HG03571 (cell line): Measurements from ENCODE around the gene SDCCAG8.

Experiments
- ATAC-seq: cut with Tn5 transposase; IDR thresholded peaks from one replicate; pipeline ENCODE4 v1.9.1; 2021; ENCODE audit not compliant: unreplicated experiment

Gene SDCCAG8

GRCh38 chr1:243477731-243478290 is 222.0 kb downstream of the SDCCAG8 start:
- no peak for ATAC-seq

DNA sequence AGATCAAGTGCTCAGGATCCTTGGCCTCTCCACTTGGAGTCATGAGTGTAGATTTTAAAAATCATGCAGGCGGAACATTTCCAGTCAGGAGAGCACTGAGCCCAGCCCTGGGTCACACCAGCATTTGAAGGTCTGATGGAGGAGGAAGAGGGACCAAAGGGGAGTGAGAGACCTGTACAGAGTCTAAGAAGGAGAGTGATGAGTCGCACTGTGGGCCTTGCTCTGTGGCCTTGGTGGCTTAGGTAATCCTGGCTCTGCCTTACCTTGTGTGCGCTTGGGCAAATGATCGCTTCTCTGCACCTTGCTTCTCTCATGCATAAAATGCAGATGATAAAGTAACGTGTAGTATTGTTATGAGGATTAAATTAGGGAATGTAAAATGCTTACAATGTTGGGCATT is 225.3 kb downstream of the SDCCAG8 start:
- no peak for ATAC-seq

DNA sequence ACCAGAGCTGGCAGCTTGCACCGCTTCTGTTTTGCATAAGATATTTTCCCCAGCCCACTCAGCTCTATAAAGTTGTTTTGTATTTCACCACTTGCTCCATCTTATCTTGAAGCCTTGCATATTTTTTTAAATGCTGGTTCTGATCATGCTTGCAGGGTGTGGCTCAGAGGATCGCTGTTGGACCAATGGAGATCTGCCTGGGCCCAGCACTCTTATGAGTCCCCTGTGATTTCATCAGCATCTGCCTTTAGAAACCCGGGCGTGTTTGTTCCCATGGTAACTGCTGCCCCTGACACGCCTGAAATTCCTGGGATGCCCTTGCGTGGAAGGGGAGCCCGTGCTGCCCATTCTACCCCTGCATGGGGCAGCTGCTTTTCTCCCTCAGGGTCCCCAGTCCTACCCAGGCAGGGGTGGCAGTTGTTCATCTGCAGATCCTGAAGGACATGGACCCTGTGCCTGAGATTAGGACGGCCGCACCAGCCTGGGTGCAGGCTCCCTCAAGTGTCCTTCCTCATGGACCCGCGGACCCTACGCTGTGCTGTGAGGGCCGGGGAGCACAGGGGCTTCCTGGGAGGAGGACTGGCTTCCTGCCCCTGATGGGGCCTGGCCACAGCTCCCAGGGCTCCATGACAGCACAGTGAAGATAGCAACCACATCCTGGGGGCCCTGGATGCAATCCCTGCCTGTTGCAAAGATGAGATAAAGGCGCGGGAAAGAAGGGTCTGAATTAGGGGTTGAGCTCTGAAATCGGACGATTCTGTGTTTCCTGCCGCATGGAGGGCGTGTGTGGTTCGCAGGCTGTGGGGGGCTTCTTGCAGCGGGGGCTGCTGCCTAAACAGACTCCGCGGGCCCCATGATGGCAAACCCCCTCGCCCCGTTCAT is 226.5 kb downstream of the SDCCAG8 start:
- ATAC-seq = no peak

DNA sequence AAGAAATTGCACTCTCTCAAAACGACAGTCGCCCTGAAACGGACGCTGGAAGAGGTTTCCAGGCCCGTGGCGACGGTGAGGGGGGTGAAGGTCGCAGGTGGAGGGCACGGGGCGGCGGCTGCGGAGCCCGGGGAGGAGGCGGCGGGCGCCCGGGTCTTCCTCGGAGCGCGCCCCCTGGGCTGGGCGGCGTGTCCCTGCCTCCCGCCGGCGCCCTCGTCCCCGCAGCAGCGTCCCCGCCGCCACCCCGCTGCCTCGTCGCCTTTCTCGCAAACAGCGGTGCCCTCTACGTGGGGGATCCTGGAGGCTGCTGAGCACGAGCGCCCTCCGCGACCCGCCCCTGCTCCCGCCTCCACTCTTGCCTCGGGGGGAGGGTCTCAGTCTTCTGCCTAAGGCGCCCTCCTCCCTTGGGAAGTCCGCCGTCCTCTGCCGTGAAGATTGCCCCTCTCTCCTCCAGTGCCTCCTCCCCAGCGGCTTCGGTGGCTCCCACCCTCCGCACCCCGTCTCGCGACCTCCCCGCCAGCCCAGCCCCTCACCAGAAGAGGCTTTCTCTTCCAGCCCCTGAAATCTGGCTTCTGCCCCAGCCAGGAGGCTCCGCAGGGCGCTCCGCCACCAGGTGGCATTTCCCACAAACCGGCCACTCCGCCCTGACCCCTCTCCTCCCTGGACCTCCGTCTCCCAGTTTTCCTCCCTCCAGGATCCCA is 227.4 kb downstream of the SDCCAG8 start:
- no peak for ATAC-seq

DNA sequence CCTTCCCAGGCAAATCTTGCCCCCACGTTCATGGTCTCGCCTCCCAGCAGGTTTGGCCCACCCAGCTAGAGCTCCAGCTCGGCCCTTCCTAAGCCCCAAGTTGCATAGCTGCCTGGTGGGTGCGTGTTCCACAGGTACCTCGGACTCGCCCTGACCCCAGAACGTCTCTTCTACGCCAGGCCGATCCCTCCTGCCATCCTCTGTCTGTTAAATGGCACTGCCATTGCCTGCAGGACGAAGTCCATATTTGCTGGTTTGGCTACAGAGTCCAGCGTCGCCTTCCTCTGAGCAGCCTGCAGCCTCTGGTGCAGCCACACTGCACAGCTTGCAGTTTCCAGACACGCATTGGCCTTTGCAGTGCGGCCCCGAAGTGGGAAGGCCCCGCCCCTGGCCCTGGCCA is 228.1 kb downstream of the SDCCAG8 start:
- ATAC-seq = no peak

GRCh38 chr1:243487036-243487648 is 231.3 kb downstream of the SDCCAG8 start:
- ATAC-seq = no peak

- no peak for ATAC-seq
These were observed 231.9 kb downstream of the SDCCAG8 start for GRCh38 chr1:243487649-243488227.

GRCh38 chr1:243488459-243489157 is 232.8 kb downstream of the SDCCAG8 start:
- ATAC-seq = no peak

DNA sequence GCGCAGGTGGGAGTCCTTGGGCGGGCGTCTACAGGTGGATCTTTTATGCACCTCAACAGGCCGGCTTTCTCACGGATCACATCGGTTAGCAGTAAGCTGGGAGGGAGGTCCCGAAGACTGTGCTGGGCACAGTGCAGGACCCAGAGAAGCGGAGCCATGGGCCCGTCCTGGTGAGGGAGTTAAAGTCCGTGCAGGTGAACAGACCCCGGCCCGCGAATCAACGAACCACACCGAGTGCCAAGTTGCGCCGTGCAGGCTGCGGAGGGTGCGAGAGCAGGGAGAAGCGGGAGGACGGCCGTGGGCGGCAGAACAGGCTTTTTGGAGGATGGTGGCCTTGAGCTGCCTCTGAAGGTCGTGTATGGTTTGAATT is 233.3 kb downstream of the SDCCAG8 start:
- no peak for ATAC-seq

- no peak for ATAC-seq
These were observed 234.1 kb downstream of the SDCCAG8 start for GRCh38 chr1:243489681-243490546.

- no peak for ATAC-seq
These were observed 235.2 kb downstream of the SDCCAG8 start for GRCh38 chr1:243490748-243491686.

GRCh38 chr1:243493156-243494129 is 237.6 kb downstream of the SDCCAG8 start:
- no peak for ATAC-seq

DNA sequence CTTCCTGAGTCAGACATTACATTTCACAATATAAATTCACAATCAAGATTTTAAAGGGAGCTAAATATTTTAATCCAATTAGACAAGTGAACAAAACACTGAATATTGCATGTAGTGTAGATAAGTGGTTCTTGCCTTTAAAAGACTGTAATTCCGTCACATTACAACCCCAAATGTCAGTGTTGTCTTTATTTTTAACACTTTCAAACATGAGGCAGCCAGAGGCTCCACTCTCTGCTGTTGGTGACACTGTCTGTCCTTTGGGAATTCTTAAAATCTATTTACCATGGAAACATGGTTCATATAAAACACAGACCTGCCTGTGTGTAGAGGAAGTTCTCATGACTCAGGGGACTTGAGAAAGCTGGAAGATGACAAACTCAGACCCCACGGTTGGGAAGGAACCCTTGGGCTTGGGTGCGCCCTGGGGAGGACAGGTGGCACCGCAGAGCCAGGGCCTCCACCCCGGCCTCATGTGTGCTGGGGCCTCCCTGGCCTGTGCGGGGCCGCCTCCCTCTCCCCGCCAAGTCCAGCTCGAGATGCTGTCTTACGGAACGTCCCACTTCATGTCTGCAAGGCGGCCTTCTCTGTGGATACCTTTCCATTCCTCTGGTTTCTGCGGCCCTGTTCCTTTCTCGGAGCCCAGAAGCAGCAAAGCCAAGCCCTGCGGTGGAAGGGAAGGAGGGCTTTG is 239.0 kb downstream of the SDCCAG8 start:
- no peak for ATAC-seq

- ATAC-seq = no peak
These were observed 239.8 kb downstream of the SDCCAG8 start for GRCh38 chr1:243495442-243496186.

GRCh38 chr1:243496187-243496646 is 240.4 kb downstream of the SDCCAG8 start:
- no peak for ATAC-seq

DNA sequence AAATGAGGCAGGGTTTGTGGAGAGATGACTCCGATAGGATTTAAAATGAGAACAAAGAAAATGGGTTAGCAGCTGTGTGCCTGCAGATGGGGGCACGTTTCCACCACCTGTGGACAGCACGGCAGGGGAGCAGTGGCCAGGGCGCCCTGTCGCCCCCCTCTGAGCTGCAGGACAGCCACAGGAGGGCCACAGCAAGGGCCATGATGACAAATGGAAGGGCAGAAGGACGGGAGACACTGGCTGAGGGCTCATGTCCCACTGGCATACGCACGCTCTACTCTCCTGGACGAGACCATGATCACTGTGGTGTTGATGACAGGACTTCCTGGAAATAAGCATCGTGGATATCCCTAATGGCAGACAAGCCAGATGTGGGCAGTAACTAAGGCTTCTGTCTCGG is 241.0 kb downstream of the SDCCAG8 start:
- ATAC-seq = no peak
